SK-N-SH treated with all-trans-retinoic acid at 6 μM for 48 hours (cell line): ENCODE results near the gene SLC38A4.

Experiments used
- ARNTL ChIP-seq: fragments of 450-650 bp; formaldehyde crosslinking; IDR thresholded peaks from 2 replicates; pipeline ENCODE4 v1.5.0; 2020; ENCODE audit warnings: low read depth, mild to moderate bottlenecking, moderate library complexity, borderline replicate concordance
- CSDC2 ChIP-seq: fragments of 250-450 bp; sonication (Bioruptor Pico); IDR thresholded peaks from 2 replicates; pipeline ENCODE4 v1.5.0; 2020; ENCODE audit warnings: mild to moderate bottlenecking, moderate library complexity
- CSRNP3 ChIP-seq: fragments of 250-450 bp; sonication (Bioruptor Pico); IDR thresholded peaks from 2 replicates; pipeline ENCODE4 v1.5.1; 2021; ENCODE audit warnings: mild to moderate bottlenecking, moderate library complexity
- ESRRG ChIP-seq: fragments of 250-450 bp; sonication (Bioruptor Pico); IDR thresholded peaks from 2 replicates; pipeline ENCODE4 v1.6.1; 2021; ENCODE audit warnings: mild to moderate bottlenecking
- GLIS3 ChIP-seq: fragments of 250-450 bp; sonication (Bioruptor Pico); IDR thresholded peaks from 2 replicates; pipeline ENCODE4 v1.5.0; 2020; ENCODE audit warnings: mild to moderate bottlenecking, moderate library complexity
- OSR1 ChIP-seq: fragments of 250-450 bp; sonication (Bioruptor Pico); IDR thresholded peaks from 2 replicates; pipeline ENCODE4 v1.8.0; 2022; ENCODE audit warnings: moderate library complexity, mild to moderate bottlenecking, inconsistent platforms
- PATZ1 ChIP-seq: fragments of 250-450 bp; sonication (Bioruptor Pico); IDR thresholded peaks from 2 replicates; pipeline ENCODE4 v1.8.0; 2020; ENCODE audit warnings: mild to moderate bottlenecking, moderate library complexity, borderline replicate concordance
- TOX ChIP-seq: fragments of 250-450 bp; sonication (Bioruptor Pico); IDR thresholded peaks from 2 replicates; pipeline ENCODE4 v1.8.0; 2021; ENCODE audit warnings: mild to moderate bottlenecking, moderate library complexity, borderline replicate concordance
- TSHZ2 ChIP-seq: fragments of 250-450 bp; sonication (Bioruptor Pico); IDR thresholded peaks from 2 replicates; pipeline ENCODE4 v1.5.0; 2020; ENCODE audit warnings: mild to moderate bottlenecking, moderate library complexity
- ZC3H10 ChIP-seq: fragments of 250-450 bp; sonication (Bioruptor Pico); IDR thresholded peaks from 2 replicates; pipeline ENCODE4 v1.5.1; 2021; ENCODE audit warnings: mild to moderate bottlenecking, moderate library complexity
- ZFP30 ChIP-seq: fragments of 450-650 bp; formaldehyde crosslinking; IDR thresholded peaks from 2 replicates; pipeline ENCODE4 v1.5.0; 2022; ENCODE audit warnings: mild to moderate bottlenecking, moderate library complexity

- TF ChIP-seq GLIS3 (no peak), ZC3H10 (CRISPR knock-in tag) (no peak), ARNTL (CRISPR knock-in tag) (no peak), TSHZ2 (no peak), PATZ1 (CRISPR knock-in tag) (no peak), TOX (CRISPR knock-in tag) (no peak), ZFP30 (no peak), ESRRG (CRISPR knock-in tag) (no peak), OSR1 (CRISPR knock-in tag) (no peak), CSRNP3 (CRISPR knock-in tag) (no peak), CSDC2 (CRISPR knock-in tag) (no peak)
Observed at GRCh38 chr12:46752396-46752795, 73.4 kb downstream of the SLC38A4 start.
